Middle frontal gyrus (tissue), 1 donor: ENCODE measurements around the gene OVCH2.
"Not testable (repeated sequence)": the region's sequence is repeated elsewhere in the genome, so short reads cannot be mapped to it uniquely, and the experiment has no call there.

Experiments used
- DNase-seq: peaks from one replicate; pipeline ENCODE4 v3.0.0-alpha.2; 2015; ENCODE audit warnings: low spot score; ENCODE audit errors: extremely low spot score

The OVCH2 gene, protein sequence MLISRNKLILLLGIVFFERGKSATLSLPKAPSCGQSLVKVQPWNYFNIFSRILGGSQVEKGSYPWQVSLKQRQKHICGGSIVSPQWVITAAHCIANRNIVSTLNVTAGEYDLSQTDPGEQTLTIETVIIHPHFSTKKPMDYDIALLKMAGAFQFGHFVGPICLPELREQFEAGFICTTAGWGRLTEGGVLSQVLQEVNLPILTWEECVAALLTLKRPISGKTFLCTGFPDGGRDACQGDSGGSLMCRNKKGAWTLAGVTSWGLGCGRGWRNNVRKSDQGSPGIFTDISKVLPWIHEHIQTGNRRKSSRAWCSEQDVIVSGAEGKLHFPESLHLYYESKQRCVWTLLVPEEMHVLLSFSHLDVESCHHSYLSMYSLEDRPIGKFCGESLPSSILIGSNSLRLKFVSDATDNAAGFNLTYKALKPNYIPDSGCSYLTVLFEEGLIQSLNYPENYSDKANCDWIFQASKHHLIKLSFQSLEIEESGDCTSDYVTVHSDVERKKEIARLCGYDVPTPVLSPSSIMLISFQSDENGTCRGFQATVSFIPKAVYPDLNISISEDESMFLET

DNA sequence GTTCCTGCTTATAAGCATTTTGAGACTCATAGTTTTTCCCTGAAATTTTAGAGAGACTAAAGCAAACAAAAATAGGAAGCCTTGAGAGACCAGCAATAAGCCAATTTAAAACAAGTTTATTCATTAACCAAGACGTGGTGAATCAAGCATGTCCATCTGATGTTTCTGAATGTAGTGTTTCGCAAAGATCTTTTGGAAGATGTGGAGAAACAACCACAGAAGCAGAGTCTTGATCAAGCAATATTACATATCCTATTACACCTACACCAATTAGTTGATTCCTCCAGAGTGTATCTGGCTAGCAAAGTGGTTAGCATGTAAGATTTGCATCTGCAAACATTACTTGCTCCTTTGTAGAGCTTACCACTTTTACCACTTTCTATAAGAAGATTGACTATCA is at the start of gene OVCH2:
Gene OVCH2 (minus strand): TSS at position 101 of the 400 bp plus-strand sequence. CDS start 83 bp downstream, at position 18.
- DNase-seq = no peak

DNA sequence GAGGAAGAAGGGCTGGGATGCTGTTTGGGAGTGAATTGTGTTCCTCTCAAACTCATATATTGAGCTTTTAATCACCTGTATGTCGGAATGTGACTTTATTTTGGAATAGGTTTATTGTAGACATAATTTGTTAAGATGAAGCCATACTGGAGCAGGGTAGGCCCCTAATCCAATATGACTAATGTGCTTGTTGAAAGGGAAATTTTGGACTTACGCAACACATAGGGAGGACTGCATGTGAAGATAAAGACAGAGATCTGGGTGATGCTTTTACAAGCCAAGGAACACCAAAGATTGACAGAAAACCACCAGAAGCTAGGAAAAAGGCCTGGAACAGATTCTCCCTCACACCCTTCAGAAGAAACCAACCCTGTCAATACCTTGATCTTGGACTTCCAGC is 43.2 kb upstream of the OVCH2 start:
- DNase-seq = no peak

DNA sequence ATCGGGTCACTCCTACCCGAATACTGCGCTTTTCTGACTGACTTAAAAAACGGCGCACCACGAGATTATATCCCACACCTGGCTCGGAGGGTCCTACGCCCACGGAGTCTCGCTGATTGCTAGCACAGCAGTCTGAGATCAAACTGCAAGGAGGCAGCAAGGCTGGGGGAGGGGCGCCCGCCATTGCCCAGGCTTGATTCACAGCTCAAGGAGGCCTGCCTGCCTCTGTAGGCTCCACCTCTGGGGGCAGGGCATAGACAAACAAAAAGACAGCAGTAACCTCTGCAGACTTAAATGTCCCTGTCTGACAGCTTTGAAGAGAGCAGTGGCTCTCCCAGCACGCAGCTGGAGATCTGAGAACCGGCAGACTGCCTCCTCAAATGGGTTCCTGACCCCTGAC is 28.5 kb upstream of the OVCH2 start:
- not testable (repeated sequence) for DNase-seq

DNA sequence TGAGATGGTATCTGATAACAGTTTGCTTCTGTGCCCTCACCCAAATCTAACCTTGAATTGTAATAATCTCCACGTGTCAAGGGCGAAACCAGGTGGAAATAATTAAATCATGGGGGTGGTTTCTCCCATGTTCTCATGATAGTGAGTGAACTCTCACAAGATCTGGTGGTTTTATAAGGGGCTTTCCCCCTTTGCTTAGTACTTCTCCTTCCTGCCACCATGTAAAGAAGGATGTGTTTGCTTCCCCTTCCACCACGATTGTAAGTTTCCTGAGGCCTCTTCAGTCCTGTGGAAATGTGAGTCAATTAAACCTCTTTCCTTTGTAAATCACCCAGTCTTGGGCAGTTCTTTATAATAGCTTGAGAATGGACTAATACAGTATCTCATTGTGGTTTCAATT is 8.5 kb upstream of the OVCH2 start:
- no peak for DNase-seq

DNA sequence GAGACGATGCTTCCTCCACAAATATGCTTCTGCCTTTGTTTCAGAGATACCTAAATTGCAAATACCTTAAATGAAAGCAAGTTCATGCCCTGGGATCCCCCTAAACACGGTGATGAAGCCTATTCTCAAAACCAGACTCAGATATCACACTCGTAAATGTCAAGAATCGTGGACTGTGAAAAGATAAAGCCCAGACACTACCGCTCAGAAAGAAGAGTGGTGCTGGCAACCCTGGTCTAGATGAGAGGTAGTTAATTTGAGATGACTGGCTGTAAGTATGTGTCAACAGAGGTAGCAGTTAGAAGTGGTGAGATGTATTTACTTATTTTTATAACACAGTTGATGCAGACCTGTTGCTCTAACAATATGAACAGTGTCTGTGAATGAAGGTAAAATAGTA is 2.5 kb downstream of the OVCH2 start:
- DNase-seq = no peak

DNA sequence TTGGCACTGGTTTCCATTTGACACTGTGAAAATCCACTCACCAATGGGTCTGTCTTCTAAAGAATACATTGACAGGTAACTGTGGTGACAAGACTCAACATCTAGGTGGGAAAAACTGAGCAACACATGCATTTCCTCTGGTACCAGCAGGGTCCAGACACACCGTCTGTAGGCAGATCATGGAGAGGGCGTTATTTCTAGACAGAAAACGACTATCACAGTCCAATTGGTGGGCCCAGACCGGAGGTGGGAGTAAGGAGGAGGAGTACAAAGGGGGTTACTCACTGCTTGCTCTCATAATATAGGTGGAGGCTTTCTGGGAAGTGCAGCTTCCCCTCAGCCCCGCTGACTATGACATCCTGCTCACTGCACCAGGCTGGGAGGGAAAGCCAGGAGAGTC is 9.9 kb downstream of the OVCH2 start:
- no peak for DNase-seq

DNA sequence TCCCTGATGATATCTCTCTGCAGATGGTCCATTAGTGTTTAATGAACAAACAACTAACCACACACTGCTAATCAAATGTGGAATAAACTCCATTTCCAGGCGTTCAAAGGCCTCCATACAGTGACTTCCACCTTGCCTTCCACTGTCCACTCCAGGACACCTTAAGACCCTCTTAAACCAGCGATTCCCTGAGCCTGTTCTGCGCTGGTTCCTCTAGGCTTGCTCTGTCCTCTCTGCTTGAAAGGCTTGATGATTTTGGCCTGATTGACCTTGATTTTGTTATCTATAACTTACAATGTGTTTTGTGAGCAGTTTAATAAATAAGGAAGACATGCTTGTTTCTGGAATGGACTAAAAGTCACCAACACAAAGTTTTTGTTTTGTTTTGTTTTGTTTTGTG is 12.0 kb downstream of the OVCH2 start:
- no peak for DNase-seq

DNA sequence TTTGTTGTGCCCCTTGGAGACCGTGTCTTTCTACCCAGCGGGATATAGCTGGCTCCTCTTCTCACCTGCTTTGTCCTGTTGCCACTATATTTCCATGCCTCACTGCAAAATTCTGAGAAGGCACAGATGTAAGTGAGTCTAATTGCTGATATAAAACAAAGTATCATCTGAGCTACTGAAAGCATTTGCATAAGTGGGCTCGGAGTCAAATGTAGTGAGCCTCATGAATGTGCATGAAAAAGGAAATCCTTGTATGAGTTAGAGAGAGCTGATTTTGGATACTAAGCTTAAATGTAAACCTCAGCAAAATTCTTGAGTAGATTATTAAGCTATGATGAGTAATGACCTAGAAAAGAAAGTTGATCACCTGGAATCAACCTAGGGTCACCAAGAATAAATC is 13.9 kb downstream of the OVCH2 start:
- DNase-seq = no peak

DNA sequence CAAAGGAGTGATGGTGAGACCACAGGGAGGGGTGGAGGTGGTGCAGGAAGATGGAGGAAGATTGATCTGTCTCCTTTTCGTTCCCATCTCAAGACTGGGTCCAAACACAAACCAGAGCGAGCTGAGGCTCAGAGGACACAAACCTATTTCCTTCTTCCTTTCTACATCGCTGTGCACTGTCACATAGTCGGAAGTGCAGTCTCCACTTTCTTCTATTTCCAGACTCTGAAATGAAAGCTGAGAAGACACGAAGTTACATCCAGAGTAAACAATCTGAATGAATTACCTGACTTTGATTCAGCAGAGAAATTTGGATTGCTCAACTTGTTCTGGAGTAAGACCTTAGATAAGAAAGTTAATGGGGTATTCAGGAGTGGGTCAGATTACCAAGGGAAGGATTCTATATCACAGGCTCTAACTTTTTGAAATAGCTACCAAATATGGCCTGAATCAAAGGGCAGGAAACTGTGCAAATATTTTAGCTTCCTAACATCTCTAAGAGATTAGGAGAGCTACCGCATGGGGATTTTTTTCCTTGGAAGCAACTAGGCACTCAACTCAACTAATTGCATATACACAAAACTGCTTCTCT is 14.4 kb downstream of the OVCH2 start:
- no peak for DNase-seq

DNA sequence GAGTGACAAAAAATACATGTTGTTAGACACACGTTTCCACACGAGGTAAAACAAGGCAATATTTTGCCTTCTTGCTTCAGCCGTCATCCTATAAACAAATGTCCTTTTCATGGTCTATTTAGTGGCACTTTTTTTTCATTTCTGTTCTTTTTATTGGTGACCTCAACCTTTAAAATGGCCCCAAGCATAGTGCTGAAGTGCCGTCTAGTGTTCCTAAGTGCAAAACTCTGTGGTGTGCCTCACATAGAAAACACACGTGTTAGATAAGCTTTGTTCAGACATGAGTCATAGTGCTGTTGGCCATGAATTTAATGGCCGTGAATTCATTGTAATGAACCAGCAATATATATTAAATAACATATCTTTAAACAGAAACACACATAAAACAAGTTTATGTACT is 15.6 kb downstream of the OVCH2 start:
- DNase-seq = no peak

DNA sequence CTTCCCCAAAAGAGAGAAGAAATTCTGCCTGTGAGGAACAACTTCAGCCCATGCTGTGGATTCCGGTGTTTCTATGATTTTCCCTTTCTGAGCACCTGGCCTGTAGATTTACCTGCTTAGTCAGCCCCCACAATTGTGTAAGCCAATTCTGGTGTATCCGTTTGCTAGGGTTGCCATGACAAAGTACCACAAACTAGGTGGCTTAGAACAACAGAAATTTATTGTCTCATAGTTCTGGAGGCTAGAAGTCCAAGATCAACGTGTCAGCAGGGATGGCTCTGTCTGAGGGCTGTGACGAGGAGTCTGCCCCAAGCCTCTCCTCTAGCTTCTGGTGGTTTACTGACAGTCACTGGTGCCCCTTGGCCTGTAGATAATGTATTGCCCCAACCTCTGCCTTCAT is 17.0 kb downstream of the OVCH2 start:
- no peak for DNase-seq

DNA sequence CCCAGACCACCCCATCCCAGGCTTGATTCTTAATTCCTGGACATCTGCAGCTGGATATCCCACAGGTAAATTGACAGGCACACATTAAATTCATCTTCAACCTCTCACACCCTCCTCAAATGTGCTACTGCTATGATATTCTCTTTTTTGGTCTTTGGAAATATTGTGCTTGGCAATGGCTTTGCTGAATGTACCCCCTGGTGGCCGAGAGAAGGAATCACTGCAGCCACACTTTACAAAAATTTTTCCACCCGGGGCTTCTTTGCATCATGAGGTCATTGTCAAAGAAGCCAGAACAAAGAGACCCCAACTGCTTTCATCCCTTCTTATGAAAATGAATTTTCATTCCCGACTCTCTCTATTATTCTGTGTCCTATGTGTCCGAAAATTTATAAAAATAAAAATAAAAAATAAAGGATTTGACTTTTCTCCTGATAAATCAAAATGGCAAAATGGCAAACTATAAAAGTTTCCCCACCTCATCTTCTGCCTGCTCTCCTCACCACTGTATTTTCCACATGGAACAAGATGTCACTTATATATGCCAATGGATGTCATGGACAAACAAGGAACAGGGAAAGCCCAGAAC is 17.9 kb downstream of the OVCH2 start:
- DNase-seq = peak; percentile 28

DNA sequence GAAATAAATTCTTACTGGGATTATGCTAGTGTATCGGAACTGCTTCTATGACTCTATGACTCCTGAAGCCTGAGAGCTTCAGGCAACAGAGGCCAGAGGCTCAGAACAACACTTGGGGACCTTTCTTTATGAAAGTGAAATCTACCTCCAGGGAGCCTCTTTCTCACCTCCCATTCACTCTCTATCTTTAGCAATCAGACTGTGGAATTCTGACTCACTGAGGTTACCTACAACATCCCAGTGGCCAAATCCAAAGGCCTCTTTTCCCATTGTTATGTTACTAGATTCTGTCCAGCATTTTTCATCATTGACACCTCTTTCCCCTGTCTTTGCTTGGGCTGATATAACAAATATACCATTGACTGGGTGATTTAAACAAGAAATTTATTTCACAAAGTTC is 18.9 kb downstream of the OVCH2 start:
- DNase-seq = no peak

DNA sequence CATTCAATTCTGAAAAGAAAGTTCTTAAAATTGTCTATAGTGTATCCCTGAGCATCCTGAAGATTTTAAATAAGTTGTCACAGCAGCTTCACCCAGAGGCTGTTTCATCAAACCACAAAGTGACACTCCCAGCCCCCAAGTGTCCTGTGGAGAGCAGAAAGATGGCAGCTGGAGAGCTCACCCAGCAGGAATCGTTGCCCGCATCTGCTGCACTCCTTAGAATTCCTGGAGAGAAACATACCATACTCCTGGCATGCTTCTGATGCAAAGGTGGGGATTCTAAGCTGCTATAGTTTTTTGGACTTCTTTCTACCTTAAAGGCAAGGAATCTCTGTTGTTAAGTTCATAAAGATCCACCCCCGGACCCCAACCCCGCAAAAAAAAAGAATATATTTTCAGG is 19.5 kb downstream of the OVCH2 start:
- DNase-seq = no peak

DNA sequence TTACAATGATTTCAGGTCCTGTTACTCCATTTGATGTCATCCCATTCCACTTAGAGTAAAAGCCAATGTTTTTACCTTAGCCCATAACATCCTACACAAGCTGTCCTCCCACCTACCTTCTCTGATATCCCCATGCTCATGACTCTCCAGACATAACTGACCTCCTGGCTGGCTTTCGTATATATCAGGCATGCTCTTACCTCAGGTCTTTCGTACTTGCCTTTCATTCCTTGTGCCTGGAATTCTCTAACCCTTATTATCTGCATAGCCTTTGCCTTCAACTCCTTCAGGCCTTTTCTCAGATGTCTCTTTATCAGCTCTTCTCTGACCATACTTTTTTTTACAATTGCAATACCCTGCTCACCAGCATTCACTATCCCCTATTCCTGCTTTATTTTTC is 22.7 kb downstream of the OVCH2 start:
- no peak for DNase-seq

DNA sequence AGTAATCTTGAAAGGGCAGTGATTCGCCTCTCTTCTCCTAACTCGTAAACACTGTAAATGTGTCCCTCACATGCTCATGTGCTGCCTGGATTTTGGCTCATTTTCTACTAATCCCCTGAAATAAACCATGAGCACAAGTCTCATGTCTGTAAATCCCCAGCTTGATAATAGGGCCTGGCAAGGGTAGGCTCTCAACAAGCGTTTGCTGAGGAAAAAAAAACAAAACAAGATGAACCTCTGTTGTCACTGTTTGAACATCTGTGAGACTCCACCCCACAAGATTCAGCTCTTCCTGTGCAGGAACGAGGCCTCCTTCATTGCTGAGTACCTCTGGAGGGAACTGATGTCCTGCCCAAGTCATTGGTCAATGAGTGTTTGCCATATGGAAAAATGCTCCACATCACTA is 28.5 kb downstream of the OVCH2 start:
- DNase-seq = no peak

DNA sequence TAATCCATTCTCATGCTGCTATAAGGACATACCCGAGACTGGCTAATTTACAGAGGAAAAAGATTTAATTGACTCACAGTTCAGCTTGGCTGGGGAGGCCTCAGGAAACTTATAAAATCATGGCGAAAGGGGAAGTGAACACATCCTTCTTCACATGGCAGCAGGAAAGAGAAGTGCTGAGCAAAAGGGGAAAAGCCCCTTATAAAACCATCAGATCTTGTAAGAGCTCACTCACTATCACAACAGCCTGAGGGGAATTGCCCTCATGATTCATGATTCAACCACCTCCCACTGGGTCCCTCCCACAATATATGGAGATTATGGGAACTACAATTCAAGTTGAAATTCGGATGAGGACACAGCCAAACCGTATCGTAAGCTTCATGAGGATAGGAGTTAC is 29.2 kb downstream of the OVCH2 start:
- DNase-seq = no peak

DNA sequence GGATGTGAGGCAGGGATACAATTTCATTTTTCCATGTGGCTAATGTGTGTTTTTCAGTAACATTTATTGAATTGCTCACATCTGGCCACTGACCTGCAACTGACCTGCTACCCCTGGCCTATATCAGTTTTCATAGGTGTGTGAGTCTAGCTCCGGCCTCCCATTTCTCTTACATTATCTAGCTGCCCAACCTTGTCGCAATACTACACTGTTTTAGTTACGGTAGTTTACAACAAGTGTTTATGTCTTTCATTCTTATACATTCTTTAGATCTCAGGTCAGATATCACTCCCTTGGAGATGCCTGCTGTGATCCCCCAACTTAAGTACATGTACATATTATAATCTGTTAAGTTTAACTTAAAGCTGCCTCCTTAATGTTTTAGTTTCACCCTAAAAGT is 30.6 kb downstream of the OVCH2 start:
- no peak for DNase-seq

DNA sequence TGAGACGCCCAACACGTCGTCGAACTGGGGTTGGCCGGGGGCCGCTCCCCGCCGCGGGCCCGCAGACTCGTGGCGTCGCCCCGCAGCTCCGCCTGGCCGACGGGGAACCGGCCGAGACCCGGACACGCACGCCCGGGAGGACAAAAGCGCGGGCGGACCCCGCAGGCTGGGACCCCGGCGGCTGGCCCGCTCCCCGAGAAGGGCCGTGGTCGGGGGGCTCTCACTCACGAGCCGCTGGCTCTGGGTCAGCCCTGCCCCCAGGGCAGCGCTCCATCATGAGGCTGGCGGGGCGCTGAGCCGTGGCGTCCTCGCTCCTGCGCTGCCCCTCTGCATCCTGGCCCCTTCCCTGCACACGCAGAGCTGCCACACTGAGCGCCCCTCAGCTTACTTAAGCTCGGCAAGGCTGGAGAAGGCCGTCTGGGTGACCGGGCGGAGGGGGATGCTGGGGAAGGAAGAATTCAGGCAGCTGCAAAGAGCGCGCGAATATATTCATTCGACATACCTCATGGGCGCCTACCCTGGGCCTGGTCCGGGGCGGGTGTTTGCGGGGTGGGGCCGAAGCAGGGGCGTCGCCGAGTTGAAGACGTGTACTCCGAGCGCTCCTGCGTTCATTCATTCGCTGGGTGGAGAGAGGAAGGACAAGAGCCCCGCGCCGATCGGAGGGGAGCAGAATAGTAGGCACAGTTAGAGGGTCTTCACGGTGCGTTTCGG is 32.4 kb downstream of the OVCH2 start:
- no peak for DNase-seq

DNA sequence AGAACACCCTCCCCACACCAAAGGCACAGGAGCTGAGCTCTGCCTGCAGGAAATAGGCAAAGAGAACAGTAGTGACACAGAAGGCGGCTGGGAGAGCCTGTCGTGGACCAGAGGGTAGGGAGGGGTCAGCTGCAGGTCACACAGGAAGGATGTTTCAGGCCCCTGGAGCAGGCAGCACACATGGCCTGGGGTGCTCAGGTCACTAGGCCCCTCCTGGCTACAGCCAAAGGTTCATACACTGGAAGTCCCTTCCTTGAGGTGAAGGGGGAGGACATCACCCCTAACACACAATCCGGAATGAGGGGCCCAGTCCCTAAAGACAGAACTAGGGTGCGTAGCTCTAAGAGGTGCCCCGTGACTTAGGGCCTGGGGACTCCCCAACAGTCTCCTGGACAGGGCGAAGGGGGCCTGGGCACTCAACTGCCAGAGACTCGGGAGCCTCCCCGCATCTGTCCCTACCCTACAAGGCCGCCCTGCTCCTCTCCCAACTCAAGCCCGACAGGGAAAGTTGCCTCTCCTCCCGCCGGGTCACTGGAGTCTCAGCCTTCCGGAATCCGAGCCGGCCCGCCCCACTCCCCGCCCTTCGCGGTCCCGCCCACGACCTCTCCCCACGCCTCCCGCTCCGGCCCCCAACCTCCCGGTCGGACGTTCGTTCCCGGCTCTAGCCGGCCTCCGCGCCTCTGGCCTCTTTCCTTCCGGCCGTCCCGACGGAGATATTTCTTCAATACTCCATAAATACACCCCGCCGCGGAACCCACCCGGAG is 33.1 kb downstream of the OVCH2 start, which contains the start of gene CYB5R2:
Gene CYB5R2 (minus strand): TSS at position 541 of the 764 bp plus-strand sequence. CDS start 675 bp downstream, outside the sequence.
- no peak for DNase-seq
